Bronchial smooth muscle cell (primary cell): ENCODE data around the gene EFNB1. TPM values are rescaled to one million over a fixed set of nuclear protein-coding genes. Genes with fewer than 3 reads are reported as not detected.

Source experiments
- total RNA-seq: library from RNA; depleted of rRNA; stranded (reverse); fragments of >200 nt; gene quantifications from 2 replicates; pipeline ENCODE4 v1.2.1, GENCODE V29; 2014

The EFNB1 gene
- total RNA-seq = 10.4 and 11.8 TPM in 2 replicates

GRCh38 chrX:68828740-68829581 is at the start of gene EFNB1:
EFNB1 (plus strand) TSS chrX:68829021; CDS start chrX:68829777, 756 bp downstream.

Other genes starting within 250 kb of the EFNB1 start
- 5.2 TPM in 2 replicates for gene STARD8, start 181.4 kb upstream of the EFNB1 start, total RNA-seq